SK-N-SH (cell line): ENCODE measurements around the gene ECPAS. TPM values are rescaled to one million over a fixed set of nuclear protein-coding genes. Genes with fewer than 3 reads are reported as not detected.

Experiments
- CTCF ChIA-PET: fragments of 300-600, 350-600 bp; formaldehyde crosslinking; extraction: SDS; loops from one replicate; lab custom pipeline; 2021; lab: Yijun Ruan, JAX
- POLR2A ChIA-PET: fragments of 350-600 bp; sonication (Branson Sonifier 250); formaldehyde crosslinking; extraction: SDS; loops from one replicate; lab custom pipeline; 2020; ENCODE audit warnings: antibody characterized with exemption, inconsistent platforms; lab: Yijun Ruan, JAX
- DNase-seq: peaks from one replicate; pipeline ENCODE4 v3.0.0; 2012
- H2AFZ ChIP-seq: fragments of 200-600 bp; sonication (generic); 2 replicates; pipeline ENCODE4 v1.8.1; 2016; ENCODE audit warnings: antibody characterized with exemption, mild to moderate bottlenecking, low read depth
- H3F3A ChIP-seq: fragments of 200-600 bp; sonication (generic); replicated peaks from 2 replicates; pipeline ENCODE3; 2016; ENCODE audit warnings: antibody characterized with exemption, mild to moderate bottlenecking; ENCODE audit not compliant: insufficient read depth
- H3K27ac ChIP-seq, 2 experiments: fragments of 200-500 bp in 1 of 2; fragments of 200-600 bp in 1 of 2; sonication (Bioruptor generic) in 1 of 2; sonication (generic), shearing (Covaris generic) in 1 of 2; 2 replicates each; pipeline versions ENCODE4 v1.5.1 to v1.6.1; 2014 to 2016; ENCODE audit warnings: low read depth in 2 of 2, inconsistent platforms in 1 of 2, low read length in 1 of 2, mild to moderate bottlenecking in 1 of 2, mixed read lengths in 1 of 2
- H3K27me3 ChIP-seq: fragments of 200-600 bp; sonication (generic), shearing (Covaris generic); 2 replicates; pipeline ENCODE4 v1.6.1; 2016; ENCODE audit warnings: mixed run types; ENCODE audit not compliant: insufficient read depth
- H3K36me3 ChIP-seq, 2 experiments: fragments of 200-500 bp in 1 of 2; fragments of 200-600 bp in 1 of 2; sonication (Bioruptor generic) in 1 of 2; sonication (generic) in 1 of 2; replicated peaks in 1 of 2; 2 replicates each; pipeline versions ENCODE3 to v1.5.1; 2014 to 2016; ENCODE audit warnings: low read length in 1 of 2, mild to moderate bottlenecking in 1 of 2; ENCODE audit not compliant: insufficient read depth in 2 of 2, control insufficient read depth in 1 of 2
- H3K4me1 ChIP-seq, 2 experiments: fragments of 200-500 bp in 1 of 2; fragments of 200-600 bp in 1 of 2; sonication (Bioruptor generic) in 1 of 2; sonication (generic), shearing (Covaris generic) in 1 of 2; 2 replicates each; pipeline versions ENCODE4 v1.5.1 to v1.6.1; 2014 to 2016; ENCODE audit warnings: low read depth in 1 of 2, low read length in 1 of 2, mixed run types in 1 of 2; ENCODE audit not compliant: insufficient read depth in 2 of 2, control insufficient read depth in 1 of 2
- H3K4me2 ChIP-seq: fragments of 200-600 bp; sonication (generic), shearing (Covaris generic); 2 replicates; pipeline ENCODE4 v1.6.1; 2017; ENCODE audit warnings: mixed run types
- H3K4me3 ChIP-seq, 2 experiments: fragments of 200-500 bp in 1 of 2; fragments of 200-600 bp in 1 of 2; sonication (Bioruptor generic) in 1 of 2; sonication (generic), shearing (Covaris generic) in 1 of 2; 2 replicates each; pipeline versions ENCODE4 v1.5.1 to v1.8.1; 2014 to 2016; ENCODE audit warnings: low read depth in 2 of 2, inconsistent platforms in 1 of 2, low read length in 1 of 2, mild to moderate bottlenecking in 1 of 2, mixed read lengths in 1 of 2, moderate library complexity in 1 of 2
- H3K79me2 ChIP-seq: fragments of 200-600 bp; sonication (generic); 2 replicates; pipeline ENCODE4 v1.8.1; 2017; ENCODE audit warnings: mild to moderate bottlenecking; ENCODE audit not compliant: insufficient read depth
- H3K9ac ChIP-seq: fragments of 200-600 bp; sonication (generic); 2 replicates; pipeline ENCODE4 v1.6.1; 2017; ENCODE audit warnings: mixed run types
- H3K9me2 ChIP-seq: fragments of 200-600 bp; sonication (generic); 2 replicates; pipeline ENCODE4 v1.6.1; 2017; ENCODE audit warnings: mixed run types
- H3K9me3 ChIP-seq: fragments of 200-600 bp; sonication (generic); 2 replicates; pipeline ENCODE4 v1.6.1; 2017; ENCODE audit warnings: mixed run types, mild to moderate bottlenecking, moderate library complexity
- H4K20me1 ChIP-seq: fragments of 200-600 bp; sonication (generic); 2 replicates; pipeline ENCODE4 v1.6.1; 2017; ENCODE audit warnings: mild to moderate bottlenecking, mixed run types; ENCODE audit not compliant: insufficient read depth
- CHD2 ChIP-seq: fragments of 150-350 bp; IDR thresholded peaks from 2 replicates; pipeline ENCODE4 v1.6.1; 2018; ENCODE audit warnings: low read length; ENCODE audit not compliant: partially characterized antibody
- EZH2phosphoT487 ChIP-seq: fragments of 200-600 bp; sonication (generic); IDR thresholded peaks from 2 replicates; pipeline ENCODE4 v1.6.1; 2017; ENCODE audit warnings: low read depth, mixed run types, mild to moderate bottlenecking, antibody characterized with exemption, moderate library complexity, borderline replicate concordance
- FOSL2 ChIP-seq: IDR thresholded peaks from 2 replicates; pipeline ENCODE4 v1.4.0; 2012; ENCODE audit warnings: low read depth, mild to moderate bottlenecking, moderate library complexity, borderline replicate concordance
- FOXJ3 ChIP-seq: sonication (generic); formaldehyde crosslinking; IDR thresholded peaks from 2 replicates; pipeline ENCODE4 v1.5.1; 2020; ENCODE audit warnings: mild to moderate bottlenecking, missing genetic modification reagents
- FOXM1 ChIP-seq: IDR thresholded peaks from 2 replicates; pipeline ENCODE4 v1.4.0; 2012; ENCODE audit warnings: low read depth, mild to moderate bottlenecking
- RAD21 ChIP-seq: IDR thresholded peaks from 2 replicates; pipeline ENCODE4 v1.6.1; 2012; ENCODE audit warnings: mild to moderate bottlenecking, low read length
- RFX5 ChIP-seq: IDR thresholded peaks from 2 replicates; pipeline ENCODE4 v1.6.1; 2012; ENCODE audit warnings: mild to moderate bottlenecking, improper control_type of control experiment, low read length
- SIN3A ChIP-seq: IDR thresholded peaks from 2 replicates; pipeline ENCODE4 v1.6.1; 2012; ENCODE audit warnings: low read depth, mild to moderate bottlenecking, low read length, moderate library complexity, borderline replicate concordance
- SMC3 ChIP-seq: IDR thresholded peaks from 2 replicates; pipeline ENCODE4 v1.6.1; 2012; ENCODE audit warnings: low read depth, low read length, improper control_type of control experiment
- WGBS: methylation state at CpG from one replicate; pipeline ENCODE4 v1.1.6; 2017; ENCODE audit warnings: low lambda C conversion rate; 5-methylcytosine and 5-hydroxymethylcytosine counted together
- polyA plus RNA-seq, 3 experiments: library from polyadenylated mRNA; depleted of rRNA; stranded (reverse); fragments of >200 nt; gene quantifications; 2 replicates each; pipeline ENCODE4 v1.2.3, GENCODE V29; 2012
- TF ChIP-seq, protein P1 (sequence below): IDR thresholded peaks from 2 replicates; pipeline ENCODE4; 2012
- TF ChIP-seq, protein P2 (sequence below): fragments of 150-350 bp; IDR thresholded peaks from 2 replicates; pipeline ENCODE4 v1.6.1; 2017; ENCODE audit warnings: antibody characterized with exemption, low read length, low read depth, borderline replicate concordance
- TF ChIP-seq, protein P3 (sequence below): fragments of 200-600 bp; sonication (generic); IDR thresholded peaks from 2 replicates; pipeline ENCODE4 v1.6.1; 2017; ENCODE audit warnings: antibody characterized with exemption, mild to moderate bottlenecking, moderate library complexity

ECPAS gene
- polyA plus RNA-seq, 1 of the 3 experiments (the other 2 are of a cell fraction): 17.9 TPM

DNA sequence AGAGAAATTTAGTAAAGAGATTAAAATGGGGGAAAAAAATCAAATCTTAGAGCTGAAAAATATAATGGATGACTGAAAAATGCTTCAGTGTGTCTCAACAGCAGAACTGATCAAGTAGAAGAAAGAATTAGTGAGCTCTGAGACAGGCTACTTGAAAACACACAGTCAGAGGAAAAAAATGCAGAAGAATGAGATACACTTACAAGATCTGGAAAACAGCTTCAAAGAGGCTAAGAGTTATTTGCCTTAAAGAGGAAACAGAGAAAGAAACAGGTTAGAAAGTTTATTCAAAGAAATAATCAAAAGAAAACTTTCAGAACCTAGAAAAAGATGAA, 83.7 kb downstream of the ECPAS start:
- no peak overlapping the region for H2AFZ ChIP-seq
- ChIA-PET POLR2A (no interaction called here), CTCF (interaction anchor here (0.7 to 1.7 kb wide), 2 partner anchors 11 to 94 kb away, joined by 3 to 4 read pairs; no protein-coding TSS in a partner anchor)
- peaks cover 30% of the 10 kb centered on the region; the same call in 1 of the 2 replicates for H3K79me2 ChIP-seq
- H3K9ac ChIP-seq: no peak overlapping the region
- H3K4me1 ChIP-seq: no peaks in the 10 kb centered on the region
- no peak for DNase-seq
- no peaks in the 10 kb centered on the region for H4K20me1 ChIP-seq
- H3K4me2 ChIP-seq: no peak overlapping the region
- TF ChIP-seq FOXJ3 (CRISPR knock-in tag) (no peak), SMC3 (no peak)
- TF ChIP-seq, protein P1, sequence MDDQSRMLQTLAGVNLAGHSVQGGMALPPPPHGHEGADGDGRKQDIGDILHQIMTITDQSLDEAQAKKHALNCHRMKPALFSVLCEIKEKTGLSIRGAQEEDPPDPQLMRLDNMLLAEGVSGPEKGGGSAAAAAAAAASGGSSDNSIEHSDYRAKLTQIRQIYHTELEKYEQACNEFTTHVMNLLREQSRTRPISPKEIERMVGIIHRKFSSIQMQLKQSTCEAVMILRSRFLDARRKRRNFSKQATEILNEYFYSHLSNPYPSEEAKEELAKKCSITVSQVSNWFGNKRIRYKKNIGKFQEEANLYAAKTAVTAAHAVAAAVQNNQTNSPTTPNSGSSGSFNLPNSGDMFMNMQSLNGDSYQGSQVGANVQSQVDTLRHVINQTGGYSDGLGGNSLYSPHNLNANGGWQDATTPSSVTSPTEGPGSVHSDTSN: no peak
- TF ChIP-seq, protein P2, sequence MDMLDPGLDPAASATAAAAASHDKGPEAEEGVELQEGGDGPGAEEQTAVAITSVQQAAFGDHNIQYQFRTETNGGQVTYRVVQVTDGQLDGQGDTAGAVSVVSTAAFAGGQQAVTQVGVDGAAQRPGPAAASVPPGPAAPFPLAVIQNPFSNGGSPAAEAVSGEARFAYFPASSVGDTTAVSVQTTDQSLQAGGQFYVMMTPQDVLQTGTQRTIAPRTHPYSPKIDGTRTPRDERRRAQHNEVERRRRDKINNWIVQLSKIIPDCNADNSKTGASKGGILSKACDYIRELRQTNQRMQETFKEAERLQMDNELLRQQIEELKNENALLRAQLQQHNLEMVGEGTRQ: no peak
- no peaks in the 10 kb centered on the region for H3K27me3 ChIP-seq
- H3F3A ChIP-seq: peaks cover 3% of the 10 kb centered on the region
- H3K27ac ChIP-seq: no peak overlapping the region
- H3K9me3 ChIP-seq: peaks cover 30% of the 10 kb centered on the region
- peaks cover 42 to 86% of the 10 kb centered on the region in 2 experiments for H3K36me3 ChIP-seq
- H3K9me2 ChIP-seq: no peaks in the 10 kb centered on the region
- no peak overlapping the region for H3K4me3 ChIP-seq

DNA sequence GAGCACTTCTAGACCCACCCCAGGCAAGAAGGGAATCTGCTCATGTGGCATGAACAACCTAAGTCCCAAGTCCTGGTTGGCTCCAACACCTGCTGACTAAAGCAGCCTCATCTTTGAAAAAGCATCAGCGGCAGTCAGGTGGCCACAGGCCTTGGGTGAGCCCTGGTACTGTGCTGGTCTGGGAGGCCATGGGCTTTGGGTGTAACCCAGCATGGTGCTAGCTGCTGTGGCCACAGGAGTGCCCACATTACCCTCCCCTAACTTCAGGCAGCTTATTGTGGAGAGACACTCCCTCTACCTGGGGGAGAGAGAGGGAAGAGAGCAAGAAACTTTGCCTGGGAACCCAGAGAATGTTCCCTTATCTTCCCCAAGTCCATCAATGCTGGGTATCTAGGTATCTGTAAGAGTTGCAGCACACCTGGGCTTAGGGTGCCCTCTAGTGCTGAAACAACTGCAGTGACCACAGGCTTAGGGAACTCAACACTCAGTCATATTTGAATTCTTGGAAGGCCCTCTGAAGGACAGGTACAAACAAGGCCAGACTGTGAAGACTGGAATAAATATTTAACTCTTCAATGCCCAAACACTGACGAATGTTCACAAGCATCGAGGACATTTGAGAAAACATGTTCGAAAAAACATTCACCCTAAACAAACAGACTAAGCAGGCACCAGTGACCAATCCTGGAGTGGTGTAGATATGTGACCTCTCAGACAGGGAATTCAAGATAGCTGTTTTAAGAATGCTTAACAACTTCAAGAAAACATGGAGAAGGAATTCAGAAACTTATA, 84.2 kb downstream of the ECPAS start:
- CTCF ChIA-PET: interaction anchor here (0.7 to 1.7 kb wide), 2 partner anchors 12 to 93 kb away, joined by 3 to 4 read pairs; no protein-coding TSS in a partner anchor
- no peak for TF ChIP-seq RFX5
- peak; percentile 45 for TF ChIP-seq RAD21
- TF ChIP-seq EZH2phosphoT487: no peak
- TF ChIP-seq, protein P1: no peak
- TF ChIP-seq CHD2: no peak
- TF ChIP-seq SIN3A: no peak
- TF ChIP-seq FOSL2: no peak
- no peak for TF ChIP-seq FOXM1
- TF ChIP-seq, protein P3, sequence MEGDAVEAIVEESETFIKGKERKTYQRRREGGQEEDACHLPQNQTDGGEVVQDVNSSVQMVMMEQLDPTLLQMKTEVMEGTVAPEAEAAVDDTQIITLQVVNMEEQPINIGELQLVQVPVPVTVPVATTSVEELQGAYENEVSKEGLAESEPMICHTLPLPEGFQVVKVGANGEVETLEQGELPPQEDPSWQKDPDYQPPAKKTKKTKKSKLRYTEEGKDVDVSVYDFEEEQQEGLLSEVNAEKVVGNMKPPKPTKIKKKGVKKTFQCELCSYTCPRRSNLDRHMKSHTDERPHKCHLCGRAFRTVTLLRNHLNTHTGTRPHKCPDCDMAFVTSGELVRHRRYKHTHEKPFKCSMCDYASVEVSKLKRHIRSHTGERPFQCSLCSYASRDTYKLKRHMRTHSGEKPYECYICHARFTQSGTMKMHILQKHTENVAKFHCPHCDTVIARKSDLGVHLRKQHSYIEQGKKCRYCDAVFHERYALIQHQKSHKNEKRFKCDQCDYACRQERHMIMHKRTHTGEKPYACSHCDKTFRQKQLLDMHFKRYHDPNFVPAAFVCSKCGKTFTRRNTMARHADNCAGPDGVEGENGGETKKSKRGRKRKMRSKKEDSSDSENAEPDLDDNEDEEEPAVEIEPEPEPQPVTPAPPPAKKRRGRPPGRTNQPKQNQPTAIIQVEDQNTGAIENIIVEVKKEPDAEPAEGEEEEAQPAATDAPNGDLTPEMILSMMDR: peak; percentile 40; the same call in 1 of the 2 replicates
- Histone ChIP-seq H3K36me3 (peaks cover 47 to 86% of the 10 kb centered on the region in 2 experiments), H3K4me2 (no peak overlapping the region), H3K9me3 (peaks cover 24% of the 10 kb centered on the region), H4K20me1 (no peaks in the 10 kb centered on the region), H2AFZ (no peak overlapping the region), H3F3A (peaks cover 3% of the 10 kb centered on the region), H3K27ac (no peak overlapping the region), H3K4me3 (no peak overlapping the region), H3K79me2 (peaks cover 26% of the 10 kb centered on the region; the same call in 1 of the 2 replicates), H3K27me3 (no peaks in the 10 kb centered on the region), H3K9ac (no peak overlapping the region), H3K4me1 (no peaks in the 10 kb centered on the region), H3K9me2 (no peaks in the 10 kb centered on the region)
- WGBS: 83% methylated on average over 4 of the region's 4 CpGs
- peak; percentile 7 for DNase-seq
- POLR2A ChIA-PET: no interaction called here
